ENCODE results near the gene INO80E. TPM values are rescaled to one million over a fixed set of nuclear protein-coding genes. Genes with fewer than 3 reads are reported as not detected.

INO80E gene
- total and polyA plus RNA-seq, 2 donors (not counting 1 experiment from before 2014, with no cell fraction given): 103 to 113 TPM

DNA sequence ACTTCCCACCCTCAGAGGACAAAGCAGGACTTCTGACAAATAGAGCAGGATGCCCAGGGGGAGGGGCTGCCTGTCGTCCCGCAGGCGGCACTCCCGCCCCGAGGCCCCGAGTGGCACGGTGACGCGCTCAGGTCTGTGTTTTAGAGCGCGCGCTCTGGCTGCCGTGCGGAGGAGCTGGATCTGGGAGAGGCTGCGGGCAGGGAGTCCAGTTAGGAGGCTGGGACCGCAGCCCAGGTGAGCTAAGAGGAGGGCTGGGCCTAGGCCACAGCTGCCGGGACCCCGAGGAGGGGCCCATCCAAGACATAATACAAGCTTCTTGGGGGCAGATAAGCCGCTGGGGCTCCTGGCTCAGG lies 8.4 kb downstream of the INO80E start:
- Histone ChIP-seq H3K79me2 (ENCODE audit: control insufficient read depth, insufficient read depth, low read length) (no peaks in the 10 kb centered on the region), H3K4me3 (ENCODE audit: control extremely low read depth in 1 of 5, extremely low read depth in 1 of 5, insufficient read depth in 1 of 5, low read depth in 2 of 5, low read length in 4 of 5) (no peak overlapping the region), H2AFZ (ENCODE audit: insufficient read depth, low read depth, low read length, poor library complexity, severe bottlenecking) (no peak overlapping the region), H3K4me1 (ENCODE audit: control insufficient read depth in 2 of 2, insufficient read depth in 2 of 2, low read length in 2 of 2) (peaks cover 4 to 13% of the 10 kb centered on the region in 2 donors), H3K27me3 (replicated peaks in 1 of 4; ENCODE audit: control extremely low read depth in 1 of 4, control insufficient read depth in 3 of 4, insufficient read depth in 4 of 4, low read length in 3 of 4) (peaks cover 0 to 3% (median 0%) of the 10 kb centered on the region in 4 experiments), H4K20me1 (ENCODE audit: control insufficient read depth, insufficient read depth, low read length, poor library complexity, severe bottlenecking) (peaks cover 17% of the 10 kb centered on the region), H3K9ac (ENCODE audit: low read length) (no peak overlapping the region), H3K36me3 (replicated peaks in 1 of 2; ENCODE audit: control extremely low read depth in 1 of 2, control insufficient read depth in 1 of 2, extremely low read depth in 1 of 2, insufficient read depth in 2 of 2, low read length in 1 of 2) (peaks cover 0 to 34% of the 10 kb centered on the region in 2 experiments), H3K27ac (ENCODE audit: low read length in 2 of 2) (no peak overlapping the region), H3K4me2 (replicated peaks; ENCODE audit: low read depth, low read length, poor library complexity, severe bottlenecking) (peak overlapping the region; percentile 25), H3K9me3 (ENCODE audit: control extremely low read depth in 1 of 3, control insufficient read depth in 2 of 3, insufficient read depth in 1 of 3, low read length in 2 of 3) (no peaks in the 10 kb centered on the region)
- H3K4me1 Mint-ChIP-seq: peaks cover 9% of the 10 kb centered on the region
- no peak overlapping the region for H3K4me3 Mint-ChIP-seq
- intact Hi-C loops (cut with micrococcal nuclease): loop anchor here (2.0 kb wide), 1 partner anchor 78 kb away; the partner anchor contains the start of gene KCTD13
- ChIA-PET CTCF (interaction anchor here (0.5 to 2.3 kb wide), 9 partner anchors 13 to 310 kb away, joined by 3 to 9 read pairs (median 4); partner anchors contain the start of gene TMEM219), POLR2A (interaction anchor here (2.4 kb wide), 1 partner anchor 197 kb away, joined by 9 read pairs; the partner anchor contains the start of gene MAZ)
- H3K27ac Mint-ChIP-seq: no peak overlapping the region
- DNase-seq (no peak), ATAC-seq (ENCODE audit: low read depth) (no peak)
- peaks cover 7% of the 10 kb centered on the region for H3K27me3 Mint-ChIP-seq
- WGBS (ENCODE audit: insufficient coverage): 37% methylated on average over 17 of the region's 19 CpGs
- no peak for TF ChIP-seq EZH2 (IDR thresholded peaks at IDR 0.05; ENCODE audit: borderline replicate concordance, insufficient read depth, low read depth, low read length, poor library complexity, severe bottlenecking)
- TF ChIP-seq, protein P1, sequence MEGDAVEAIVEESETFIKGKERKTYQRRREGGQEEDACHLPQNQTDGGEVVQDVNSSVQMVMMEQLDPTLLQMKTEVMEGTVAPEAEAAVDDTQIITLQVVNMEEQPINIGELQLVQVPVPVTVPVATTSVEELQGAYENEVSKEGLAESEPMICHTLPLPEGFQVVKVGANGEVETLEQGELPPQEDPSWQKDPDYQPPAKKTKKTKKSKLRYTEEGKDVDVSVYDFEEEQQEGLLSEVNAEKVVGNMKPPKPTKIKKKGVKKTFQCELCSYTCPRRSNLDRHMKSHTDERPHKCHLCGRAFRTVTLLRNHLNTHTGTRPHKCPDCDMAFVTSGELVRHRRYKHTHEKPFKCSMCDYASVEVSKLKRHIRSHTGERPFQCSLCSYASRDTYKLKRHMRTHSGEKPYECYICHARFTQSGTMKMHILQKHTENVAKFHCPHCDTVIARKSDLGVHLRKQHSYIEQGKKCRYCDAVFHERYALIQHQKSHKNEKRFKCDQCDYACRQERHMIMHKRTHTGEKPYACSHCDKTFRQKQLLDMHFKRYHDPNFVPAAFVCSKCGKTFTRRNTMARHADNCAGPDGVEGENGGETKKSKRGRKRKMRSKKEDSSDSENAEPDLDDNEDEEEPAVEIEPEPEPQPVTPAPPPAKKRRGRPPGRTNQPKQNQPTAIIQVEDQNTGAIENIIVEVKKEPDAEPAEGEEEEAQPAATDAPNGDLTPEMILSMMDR (IDR thresholded peaks at IDR 0.05): no peak
- no peaks in the 10 kb centered on the region for H3K9me3 Mint-ChIP-seq (ENCODE audit: insufficient read depth)

DNA sequence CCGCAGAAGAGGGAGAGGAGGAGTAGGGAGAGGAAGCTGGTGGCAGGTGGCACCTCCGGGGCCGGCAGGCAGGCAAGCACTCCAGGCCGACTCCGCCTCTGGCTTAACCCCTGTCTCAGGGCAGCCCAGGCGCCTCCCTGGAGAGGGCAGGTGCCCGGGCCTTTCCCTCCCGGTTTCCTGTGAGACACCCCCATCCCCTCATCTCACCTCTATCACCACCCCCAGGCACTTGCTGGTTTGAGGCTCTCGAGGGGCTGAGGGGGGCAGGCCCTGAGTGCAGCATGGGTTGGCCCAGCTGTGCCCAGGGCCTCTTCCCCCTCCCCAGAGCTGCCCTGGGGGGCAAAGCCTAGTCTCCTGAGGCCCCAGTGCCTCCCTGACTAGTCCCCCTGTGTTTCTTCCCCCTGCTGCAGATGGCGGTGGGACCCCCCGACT lies 8.8 kb downstream of the INO80E start:
- no peak for TF ChIP-seq EZH2 (IDR thresholded peaks at IDR 0.05; ENCODE audit: borderline replicate concordance, insufficient read depth, low read depth, low read length, poor library complexity, severe bottlenecking)
- TF ChIP-seq, protein P1 (IDR thresholded peaks at IDR 0.05): no peak
- Histone ChIP-seq H3K27ac (ENCODE audit: low read length in 2 of 2) (no peak overlapping the region), H3K9me3 (ENCODE audit: control extremely low read depth in 1 of 3, control insufficient read depth in 2 of 3, insufficient read depth in 1 of 3, low read length in 2 of 3) (peaks cover 0 to 1% (median 0%) of the 10 kb centered on the region in 3 donors), H3K79me2 (ENCODE audit: control insufficient read depth, insufficient read depth, low read length) (no peaks in the 10 kb centered on the region), H3K4me1 (ENCODE audit: control insufficient read depth in 2 of 2, insufficient read depth in 2 of 2, low read length in 2 of 2) (peaks cover 4 to 13% of the 10 kb centered on the region in 2 donors), H4K20me1 (ENCODE audit: control insufficient read depth, insufficient read depth, low read length, poor library complexity, severe bottlenecking) (peaks cover 17% of the 10 kb centered on the region), H2AFZ (ENCODE audit: insufficient read depth, low read depth, low read length, poor library complexity, severe bottlenecking) (no peak overlapping the region), H3K9ac (ENCODE audit: low read length) (no peak overlapping the region), H3K4me3 (ENCODE audit: control extremely low read depth in 1 of 5, extremely low read depth in 1 of 5, insufficient read depth in 1 of 5, low read depth in 2 of 5, low read length in 4 of 5) (no peak overlapping the region), H3K4me2 (replicated peaks; ENCODE audit: low read depth, low read length, poor library complexity, severe bottlenecking) (peak overlapping the region; percentile 25), H3K27me3 (replicated peaks in 1 of 4; ENCODE audit: control extremely low read depth in 1 of 4, control insufficient read depth in 3 of 4, insufficient read depth in 4 of 4, low read length in 3 of 4) (peaks cover 0 to 7% (median 0%) of the 10 kb centered on the region in 4 experiments), H3K36me3 (replicated peaks in 1 of 2; ENCODE audit: control extremely low read depth in 1 of 2, control insufficient read depth in 1 of 2, extremely low read depth in 1 of 2, insufficient read depth in 2 of 2, low read length in 1 of 2) (peaks cover 0 to 31% of the 10 kb centered on the region in 2 experiments)
- WGBS (ENCODE audit: insufficient coverage): 7% methylated on average over 6 of the region's 11 CpGs
- Mint-ChIP-seq H3K27ac (no peak overlapping the region), H3K4me3 (no peak overlapping the region), H3K27me3 (peaks cover 9% of the 10 kb centered on the region), H3K9me3 (ENCODE audit: insufficient read depth) (no peaks in the 10 kb centered on the region), H3K4me1 (peaks cover 5% of the 10 kb centered on the region)
- intact Hi-C loops (cut with micrococcal nuclease): loop anchor here (1.0 to 2.0 kb wide), 4 partner anchors 78 to 313 kb away; partner anchors contain the start of gene KCTD13
- POLR2A ChIA-PET: interaction anchor here (2.4 kb wide), 1 partner anchor 198 kb away, joined by 9 read pairs; the partner anchor contains the start of gene MAZ
- CTCF ChIA-PET: interaction anchor here (0.5 to 2.3 kb wide), 10 partner anchors 8 to 311 kb away, joined by 3 to 9 read pairs (median 4); partner anchors contain the start of genes HIRIP3 and TMEM219
- DNase-seq: no peak
- ATAC-seq (ENCODE audit: low read depth): peak; percentile 18
